Prostate gland (tissue), 2 donors: ENCODE data around the gene TFF1.

Source experiments
- CTCF ChIP-seq, 4 experiments: fragments of 200-600 bp in 2 of 4; fragments of 450-650 bp in 2 of 4; sonication (generic) in 2 of 4; IDR thresholded peaks; 1 replicate in 3 of 4; 2 replicates in 1 of 4; pipeline ENCODE4 v1.5.1; 2016 to 2019; ENCODE audit warnings: antibody characterized with exemption in 4 of 4, mild to moderate bottlenecking in 2 of 4, moderate library complexity in 2 of 4
- POLR2AphosphoS5 ChIP-seq: sonication (generic); formaldehyde crosslinking; IDR thresholded peaks from one replicate; pipeline ENCODE4 v1.6.1; 2017; ENCODE audit warnings: antibody characterized with exemption

GRCh38 chr21:42340187-42341050, 25.9 kb downstream of the TFF1 start:
- TF ChIP-seq POLR2AphosphoS5 = no peak
- TF ChIP-seq CTCF (IDR thresholded peaks at IDR 0.05) = no peak
